Mucosa of rectum (tissue), 2 donors: ENCODE results near the gene PRICKLE2.

Source experiments
- H3K27ac ChIP-seq, 2 donors: one replicate each; pipeline ENCODE4 v1.7.0; 2013; ENCODE audit warnings: inconsistent platforms in 2 of 2, low read depth in 2 of 2, low read length in 2 of 2
- H3K27me3 ChIP-seq, 2 donors: one replicate each; pipeline ENCODE4 v1.7.0; 2013; ENCODE audit warnings: low read length in 2 of 2; ENCODE audit not compliant: control insufficient read depth in 2 of 2, insufficient read depth in 2 of 2
- H3K36me3 ChIP-seq, 2 donors: one replicate each; pipeline ENCODE4 v1.7.0; 2013; ENCODE audit warnings: low read length in 2 of 2; ENCODE audit not compliant: control insufficient read depth in 2 of 2, insufficient read depth in 2 of 2
- H3K4me1 ChIP-seq, 2 donors: one replicate each; pipeline ENCODE4 v1.7.0; 2013; ENCODE audit warnings: low read length in 2 of 2, mild to moderate bottlenecking in 1 of 2; ENCODE audit not compliant: control insufficient read depth in 2 of 2, insufficient read depth in 2 of 2
- H3K4me3 ChIP-seq, 2 donors: one replicate each; pipeline ENCODE4 v1.7.0; 2013; ENCODE audit warnings: low read length in 2 of 2
- H3K9ac ChIP-seq, 2 donors: one replicate each; pipeline ENCODE4 v1.7.0; 2013; ENCODE audit warnings: low read length in 2 of 2, low read depth in 1 of 2, mild to moderate bottlenecking in 1 of 2
- H3K9me3 ChIP-seq, 2 donors: one replicate each; pipeline ENCODE4 v1.7.0; 2013; ENCODE audit warnings: low read length in 2 of 2; ENCODE audit not compliant: control insufficient read depth in 2 of 2
- donor health status: healthy.
- donor health status: Normal muscosa, but diverticular disease.

PRICKLE2 gene

GRCh38 chr3:64224826-64225610 lies at the start of gene PRICKLE2:
PRICKLE2 (minus strand) TSS chr3:64225466; CDS start chr3:64198927, 26,539 bp downstream.
- Histone ChIP-seq H3K9ac (peak within 1 kb of the TSS; percentile 35 to 42), H3K27me3 (no peaks in the 10 kb centered on the region)

GRCh38 chr3:64272842-64273241 lies 47.6 kb upstream of the PRICKLE2 start:
- Histone ChIP-seq H3K9me3 (no peaks in the 10 kb centered on the region), H3K27ac (no peak overlapping the region), H3K36me3 (no peaks in the 10 kb centered on the region), H3K27me3 (no peaks in the 10 kb centered on the region), H3K4me3 (no peak overlapping the region), H3K9ac (no peak overlapping the region), H3K4me1 (no peaks in the 10 kb centered on the region)

More at GRCh38 chr3:64224826-64225610, at the start of gene PRICKLE2:
- no peaks in the 10 kb centered on the region for H3K36me3 ChIP-seq
- peak within 1 kb of the TSS; percentile 56 to 64 for H3K27ac ChIP-seq
- H3K4me3 ChIP-seq: peak within 1 kb of the TSS; percentile 24 to 55
- no peaks in the 10 kb centered on the region for H3K9me3 ChIP-seq
- H3K4me1 ChIP-seq: peaks cover 2 to 7% of the 10 kb centered on the region in 2 donors

GRCh38 chr3:64272271-64272670 lies 47.0 kb upstream of the PRICKLE2 start:
- H3K27ac ChIP-seq: no peak overlapping the region
- H3K4me1 ChIP-seq: no peaks in the 10 kb centered on the region
- H3K4me3 ChIP-seq: no peak overlapping the region
- no peaks in the 10 kb centered on the region for H3K9me3 ChIP-seq
- no peaks in the 10 kb centered on the region for H3K36me3 ChIP-seq
- H3K27me3 ChIP-seq: no peaks in the 10 kb centered on the region
- no peak overlapping the region for H3K9ac ChIP-seq

GRCh38 chr3:64271631-64272030 lies 46.4 kb upstream of the PRICKLE2 start:
- no peak overlapping the region for H3K4me3 ChIP-seq
- no peaks in the 10 kb centered on the region for H3K36me3 ChIP-seq
- H3K9me3 ChIP-seq: no peaks in the 10 kb centered on the region
- no peak overlapping the region for H3K27ac ChIP-seq
- H3K27me3 ChIP-seq: no peaks in the 10 kb centered on the region
- H3K9ac ChIP-seq: no peak overlapping the region
- no peaks in the 10 kb centered on the region for H3K4me1 ChIP-seq

GRCh38 chr3:64270866-64271260 lies 45.6 kb upstream of the PRICKLE2 start:
- no peak overlapping the region for H3K9ac ChIP-seq
- no peaks in the 10 kb centered on the region for H3K27me3 ChIP-seq
- H3K4me3 ChIP-seq: no peak overlapping the region
- no peaks in the 10 kb centered on the region for H3K36me3 ChIP-seq
- no peak overlapping the region for H3K27ac ChIP-seq
- H3K4me1 ChIP-seq: no peaks in the 10 kb centered on the region
- H3K9me3 ChIP-seq: no peaks in the 10 kb centered on the region

GRCh38 chr3:64270142-64270865 lies 45.0 kb upstream of the PRICKLE2 start:
- Histone ChIP-seq H3K36me3 (no peaks in the 10 kb centered on the region), H3K27ac (no peak overlapping the region), H3K9me3 (no peaks in the 10 kb centered on the region), H3K9ac (no peak overlapping the region), H3K4me1 (no peaks in the 10 kb centered on the region), H3K27me3 (no peaks in the 10 kb centered on the region), H3K4me3 (no peak overlapping the region)

- no peaks in the 10 kb centered on the region for H3K36me3 ChIP-seq
- no peaks in the 10 kb centered on the region for H3K27me3 ChIP-seq
- no peaks in the 10 kb centered on the region for H3K4me1 ChIP-seq
- no peak overlapping the region for H3K9ac ChIP-seq
- H3K27ac ChIP-seq: no peak overlapping the region
- no peak overlapping the region for H3K4me3 ChIP-seq
- no peaks in the 10 kb centered on the region for H3K9me3 ChIP-seq
Observed at GRCh38 chr3:64268926-64269325, 43.7 kb upstream of the PRICKLE2 start.

GRCh38 chr3:64267721-64268604 lies 42.7 kb upstream of the PRICKLE2 start:
- Histone ChIP-seq H3K27me3 (no peaks in the 10 kb centered on the region), H3K36me3 (no peaks in the 10 kb centered on the region), H3K9me3 (no peaks in the 10 kb centered on the region), H3K27ac (peak overlapping the region; percentile 68 to 75), H3K4me1 (no peaks in the 10 kb centered on the region), H3K9ac (peak overlapping the region; percentile 41 to 43), H3K4me3 (peak overlapping the region; percentile 53 to 68)

GRCh38 chr3:64266983-64267382 lies 41.7 kb upstream of the PRICKLE2 start:
- Histone ChIP-seq H3K36me3 (no peaks in the 10 kb centered on the region), H3K27ac (peak overlapping the region; percentile 68 to 75), H3K9me3 (no peaks in the 10 kb centered on the region), H3K4me1 (no peaks in the 10 kb centered on the region), H3K9ac (peak overlapping the region in 1 of 2 donors; percentile 43), H3K27me3 (no peaks in the 10 kb centered on the region), H3K4me3 (peak overlapping the region in 1 of 2 donors; percentile 68)
